Ureter (tissue), 1 donor: Measurements from ENCODE around the gene TPTE2. TPM values are rescaled to one million over a fixed set of nuclear protein-coding genes. Genes with fewer than 3 reads are reported as not detected.
"Not testable (repeated sequence)": the region's sequence is repeated elsewhere in the genome, so short reads cannot be mapped to it uniquely, and the experiment has no call there.

Source experiments
- DNase-seq: peaks from one replicate; pipeline ENCODE4 v3.0.0-alpha.2; 2020; ENCODE audit warnings: low spot score
- total RNA-seq: library from RNA; stranded (reverse); gene quantifications from one replicate; pipeline ENCODE4 v1.2.4, GENCODE V29; 2023
- donor health status: DM: yes; HTN: yes; CAD: no.

Gene TPTE2
- total RNA-seq, 1 donor from 2014 or later = 0.44 TPM

DNA sequence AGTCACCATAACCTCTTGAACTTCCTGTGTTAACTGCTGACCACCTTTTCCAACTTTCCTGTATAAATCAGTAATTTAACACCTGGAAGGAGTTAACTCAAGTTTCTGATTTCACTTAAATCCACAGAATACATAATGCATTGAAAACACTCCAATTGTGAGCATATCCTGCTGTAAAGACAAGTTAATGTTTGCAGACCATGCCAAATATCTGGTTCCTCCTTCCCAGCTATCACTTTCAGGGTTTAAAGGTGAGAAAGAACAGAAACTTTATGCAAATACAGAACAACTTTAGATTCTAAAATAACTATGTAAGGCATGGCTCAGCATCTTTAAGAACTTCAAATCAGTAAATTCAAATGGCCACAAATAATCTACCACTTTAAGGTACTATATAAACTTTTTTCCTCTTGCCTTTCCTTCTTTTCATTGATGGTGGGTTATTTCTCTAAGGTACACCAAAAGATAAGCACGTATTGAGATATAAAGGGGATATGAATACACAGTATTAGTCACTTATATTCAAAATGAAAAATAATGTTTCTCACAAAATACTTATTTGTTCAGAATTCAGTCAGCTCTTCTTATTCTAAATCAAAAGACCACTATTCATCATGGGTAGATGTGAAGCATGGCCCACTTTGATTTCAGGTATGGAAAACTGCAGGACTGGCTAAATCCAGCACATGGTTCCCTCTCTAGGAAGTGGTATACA lies 6.6 kb upstream of the TPTE2 start:
- DNase-seq = no peak

DNA sequence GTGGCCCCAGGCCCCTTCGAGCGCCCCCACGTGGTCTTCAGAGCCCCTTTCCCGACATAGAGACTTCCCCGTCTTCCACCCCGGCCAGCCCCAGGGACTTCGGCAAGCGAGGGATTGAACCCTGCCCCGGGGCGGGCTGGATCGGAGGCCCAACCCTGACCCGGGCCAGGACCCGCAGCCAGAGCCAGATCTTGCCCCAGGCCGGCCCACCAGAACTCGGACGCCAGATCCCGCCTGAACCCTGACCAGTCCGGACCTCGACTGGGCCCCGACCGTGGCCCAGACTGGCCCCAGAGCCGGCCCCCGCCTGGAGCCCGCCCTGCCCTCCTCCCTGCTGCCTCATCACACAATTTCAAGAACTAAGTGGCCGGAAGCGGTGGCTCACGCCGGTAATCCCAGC lies 253 bp upstream of the TPTE2 start:
- DNase-seq = no peak

DNA sequence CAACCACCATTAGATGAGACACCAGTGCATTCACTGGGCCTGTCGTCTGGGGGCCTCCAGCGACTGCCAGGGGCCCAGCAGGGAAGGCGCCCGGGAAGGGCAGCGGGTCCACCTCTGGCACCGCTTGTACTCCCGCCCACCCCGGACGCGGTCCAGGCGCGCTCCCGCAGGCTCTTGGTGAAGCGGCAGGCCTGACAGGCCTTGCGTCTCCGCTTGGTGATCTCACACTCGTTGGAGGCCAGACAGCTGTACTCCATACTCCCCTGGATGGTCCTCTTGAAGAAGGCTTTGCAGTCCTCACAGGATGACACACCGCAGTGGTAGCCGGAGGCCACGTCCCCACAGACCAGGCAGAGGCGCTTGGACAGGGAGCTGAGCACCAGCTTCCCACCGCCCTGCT lies 660 bp downstream of the TPTE2 start:
- not testable (repeated sequence) for DNase-seq

DNA sequence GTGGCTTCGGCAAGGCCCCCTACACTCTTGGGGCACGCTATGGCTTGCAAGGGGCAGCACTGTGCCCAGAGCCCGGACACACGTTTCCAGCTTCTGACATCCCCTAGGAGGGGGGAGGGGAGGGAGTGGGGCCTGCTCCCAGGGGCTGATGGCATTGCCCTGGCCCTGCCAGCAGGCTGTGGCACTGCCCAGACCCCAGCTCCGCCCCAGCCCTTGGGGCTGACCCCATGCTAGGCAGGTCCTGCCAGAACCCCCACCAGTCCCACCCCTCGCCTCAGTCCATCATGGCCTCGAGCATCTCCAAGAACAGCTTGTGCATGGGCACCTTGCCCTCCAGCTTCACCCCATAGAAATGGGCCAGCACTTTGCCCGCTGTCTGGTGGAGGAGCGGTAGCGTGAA lies 1.6 kb downstream of the TPTE2 start:
- not testable (repeated sequence) for DNase-seq

DNA sequence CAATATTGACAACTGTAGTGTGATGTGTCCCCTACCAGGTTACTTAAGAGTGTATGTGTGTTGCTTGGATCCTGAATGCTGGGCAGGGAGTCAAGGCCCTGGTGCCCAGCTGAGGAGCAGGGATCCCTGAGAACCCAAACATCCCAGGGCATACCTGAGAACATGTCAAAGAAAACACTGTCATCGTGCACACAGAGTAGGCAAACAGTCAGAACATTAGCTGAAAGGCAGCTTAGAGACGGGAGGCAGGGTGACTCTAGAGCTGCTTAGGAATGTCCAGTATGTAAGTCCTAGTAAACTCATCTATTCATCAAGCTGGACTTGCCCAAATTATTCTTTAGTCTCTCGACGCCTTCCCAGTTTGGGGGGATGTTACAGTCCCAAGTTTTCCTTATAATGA lies 4.0 kb downstream of the TPTE2 start:
- DNase-seq = not testable (repeated sequence)

DNA sequence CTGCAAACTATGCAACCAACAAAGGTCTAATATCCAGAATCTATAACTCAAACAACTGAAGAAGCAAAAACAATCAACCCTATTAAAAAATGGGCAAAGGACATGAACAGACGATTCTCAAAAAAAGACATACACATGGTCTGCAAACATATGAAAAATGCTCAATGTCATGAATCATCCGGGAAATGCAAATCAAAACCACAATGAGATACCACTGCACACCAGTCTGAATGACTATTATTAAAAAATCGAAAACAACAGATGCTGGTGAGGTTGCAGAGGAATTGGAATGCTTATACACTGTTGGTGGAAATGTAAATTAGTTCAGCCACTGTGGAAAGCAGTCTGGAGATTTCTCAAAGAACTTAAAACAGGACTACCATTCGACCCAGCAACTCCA lies 12.1 kb downstream of the TPTE2 start:
- not testable (repeated sequence) for DNase-seq

DNA sequence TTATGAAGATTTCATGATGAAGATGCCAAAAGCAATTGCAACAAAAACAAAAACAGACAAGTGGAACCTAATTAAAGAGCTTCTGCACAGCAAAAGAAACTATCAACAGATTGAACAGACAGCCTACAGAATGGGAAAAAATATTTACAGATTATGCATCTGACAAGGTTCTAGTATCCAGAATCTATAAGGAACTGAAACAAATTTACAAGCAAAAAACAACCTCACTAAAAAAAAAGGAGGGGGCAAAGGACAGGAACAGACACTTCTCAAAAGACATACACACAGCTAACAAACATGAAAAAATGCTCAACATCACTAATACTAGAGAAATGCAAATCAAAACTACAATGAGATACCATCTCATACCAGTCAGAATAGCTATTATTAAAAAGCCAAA lies 35.7 kb downstream of the TPTE2 start:
- DNase-seq = not testable (repeated sequence)

DNA sequence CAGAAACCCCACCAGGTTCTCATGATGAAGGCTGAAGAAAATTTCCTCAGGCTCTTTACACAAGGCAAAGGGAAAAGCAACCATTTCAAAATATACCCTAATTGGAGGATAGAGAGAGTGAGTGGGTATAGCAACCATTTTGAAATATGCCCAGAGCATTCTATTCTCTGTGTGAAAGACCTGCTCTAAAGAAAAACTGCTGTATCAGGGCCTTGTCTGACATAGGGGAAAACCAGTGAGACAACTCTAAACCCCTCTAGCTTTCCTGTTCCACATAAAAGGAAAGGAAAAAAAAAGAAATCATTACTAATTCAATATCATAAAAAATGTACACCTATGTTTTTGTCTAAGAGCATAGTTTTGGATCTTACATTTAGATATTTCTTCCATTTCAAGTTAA lies 42.3 kb downstream of the TPTE2 start:
- no peak for DNase-seq

DNA sequence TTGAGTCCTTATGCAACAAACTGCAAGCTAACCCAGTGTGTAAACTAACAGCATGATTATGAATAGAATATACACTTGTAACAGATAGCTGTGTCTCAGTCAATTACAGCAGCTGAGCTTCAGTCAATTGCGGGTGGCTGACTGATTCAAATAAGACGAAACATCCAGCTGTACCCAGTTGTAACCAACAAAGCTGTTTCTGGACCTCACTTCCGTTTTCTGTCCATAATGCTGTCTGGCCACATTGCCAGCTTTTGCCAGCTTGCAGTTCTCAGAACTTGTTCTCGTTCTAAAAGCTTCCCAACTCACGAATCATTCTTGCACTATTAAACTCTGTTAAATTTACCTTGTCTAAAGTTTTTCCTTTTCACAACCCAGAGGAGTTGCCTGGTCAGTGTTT lies 53.7 kb downstream of the TPTE2 start:
- not testable (repeated sequence) for DNase-seq

DNA sequence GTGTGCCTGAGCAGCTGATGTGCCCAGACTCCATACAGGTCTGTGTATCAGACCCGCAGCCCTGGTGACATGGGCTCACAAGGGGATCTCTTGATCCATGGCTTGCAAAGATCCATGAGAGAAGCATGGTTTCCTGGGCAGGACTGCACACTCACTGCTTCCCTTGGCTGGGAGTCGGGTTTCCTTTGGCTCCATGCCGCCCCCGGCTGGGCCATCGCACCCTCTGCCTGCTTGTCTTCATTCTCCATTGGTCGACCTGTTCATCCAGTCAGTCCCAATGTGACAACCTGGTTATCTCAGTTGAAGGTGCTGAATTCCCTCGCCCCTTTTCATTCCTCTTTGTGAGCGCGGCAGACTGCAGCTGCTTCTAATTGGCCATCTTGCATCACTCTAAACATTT lies 101.2 kb downstream of the TPTE2 start:
- DNase-seq = not testable (repeated sequence)

DNA sequence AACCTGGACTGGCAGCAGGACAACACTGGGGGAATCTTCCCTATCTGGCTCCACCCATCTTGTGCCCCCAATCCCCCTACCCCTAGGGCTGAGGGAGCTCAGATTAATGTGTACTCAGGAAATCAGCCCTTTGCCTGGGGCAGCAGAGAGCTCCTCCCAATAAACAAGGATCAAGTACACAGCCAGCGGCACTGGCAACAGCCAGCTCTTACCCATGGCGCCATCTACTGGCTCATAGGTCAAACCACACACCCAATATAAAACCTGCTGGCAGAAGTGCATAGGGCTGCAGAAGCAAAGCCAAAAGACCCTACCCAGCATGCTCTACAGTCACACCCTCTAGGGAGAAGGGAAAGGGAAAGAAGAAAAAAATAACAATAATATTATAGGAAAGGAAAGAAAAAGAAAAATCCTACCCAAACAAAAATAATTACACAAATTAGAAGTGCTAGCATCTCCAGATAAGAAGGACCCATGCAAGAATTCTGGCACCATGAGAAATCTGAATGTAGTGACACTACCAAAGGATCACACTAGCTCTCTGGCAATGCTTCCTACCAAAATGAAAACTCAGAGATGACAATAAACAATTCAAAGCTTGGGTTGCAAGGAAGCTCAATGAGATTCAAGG lies 122.2 kb downstream of the TPTE2 start:
- not testable (repeated sequence) for DNase-seq

DNA sequence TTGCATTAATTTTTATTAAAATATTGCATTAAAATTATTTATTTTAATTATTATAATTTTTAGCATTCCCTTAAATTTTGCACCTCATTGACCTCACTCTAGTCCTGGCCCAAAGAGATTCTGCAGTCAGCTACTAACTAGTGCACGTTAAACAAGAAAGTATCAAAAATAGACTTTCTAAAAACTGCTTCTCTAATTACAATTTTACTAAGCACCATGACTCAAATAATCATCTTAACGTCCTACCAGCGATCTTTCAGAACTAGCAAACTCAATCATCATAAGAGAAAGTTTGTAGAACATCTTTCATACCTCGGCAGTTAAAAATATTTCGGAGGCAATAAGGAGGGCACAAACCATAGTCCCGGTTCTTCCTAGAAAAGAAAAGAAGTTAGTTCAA lies 123.6 kb downstream of the TPTE2 start:
- not testable (repeated sequence) for DNase-seq

DNA sequence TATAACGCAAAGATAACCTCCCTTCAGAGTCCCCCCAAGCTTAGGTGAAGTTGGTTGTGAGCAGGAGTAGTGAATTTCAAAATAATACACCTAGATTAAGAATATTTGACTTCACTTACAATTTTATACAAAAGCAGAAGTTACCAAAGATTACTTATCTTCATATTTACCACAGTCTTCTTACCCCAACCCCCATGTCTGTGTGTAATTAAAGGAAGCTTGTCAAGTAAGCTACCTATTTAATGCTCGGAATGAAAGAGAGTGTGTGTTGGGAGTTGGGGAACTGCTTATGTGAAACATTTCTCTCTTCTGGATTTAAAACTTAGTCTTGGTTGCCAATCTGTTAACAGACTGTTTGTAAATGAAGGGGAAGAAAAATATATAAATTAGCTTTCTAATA lies 139.1 kb downstream of the TPTE2 start:
- not testable (repeated sequence) for DNase-seq

DNA sequence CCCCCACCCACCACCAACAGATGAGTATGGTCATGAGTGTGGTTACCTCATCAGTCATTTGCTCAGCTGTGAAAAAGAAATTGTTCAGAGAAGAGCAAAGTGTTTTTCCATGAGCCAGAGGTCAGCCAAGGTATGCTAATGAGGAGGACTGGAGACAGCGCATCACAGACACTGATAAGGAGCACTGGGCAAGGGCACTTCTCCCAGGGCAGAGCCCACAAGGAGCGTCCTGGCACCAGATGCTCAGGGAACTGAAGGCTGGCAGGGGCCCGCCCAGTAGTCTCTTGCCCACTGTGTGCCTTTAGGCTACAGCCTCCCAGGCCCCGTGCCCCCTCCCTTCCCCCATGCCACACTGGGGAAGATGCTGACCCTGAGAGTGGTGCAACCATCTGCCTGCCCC lies 148.8 kb downstream of the TPTE2 start:
- DNase-seq = not testable (repeated sequence)

DNA sequence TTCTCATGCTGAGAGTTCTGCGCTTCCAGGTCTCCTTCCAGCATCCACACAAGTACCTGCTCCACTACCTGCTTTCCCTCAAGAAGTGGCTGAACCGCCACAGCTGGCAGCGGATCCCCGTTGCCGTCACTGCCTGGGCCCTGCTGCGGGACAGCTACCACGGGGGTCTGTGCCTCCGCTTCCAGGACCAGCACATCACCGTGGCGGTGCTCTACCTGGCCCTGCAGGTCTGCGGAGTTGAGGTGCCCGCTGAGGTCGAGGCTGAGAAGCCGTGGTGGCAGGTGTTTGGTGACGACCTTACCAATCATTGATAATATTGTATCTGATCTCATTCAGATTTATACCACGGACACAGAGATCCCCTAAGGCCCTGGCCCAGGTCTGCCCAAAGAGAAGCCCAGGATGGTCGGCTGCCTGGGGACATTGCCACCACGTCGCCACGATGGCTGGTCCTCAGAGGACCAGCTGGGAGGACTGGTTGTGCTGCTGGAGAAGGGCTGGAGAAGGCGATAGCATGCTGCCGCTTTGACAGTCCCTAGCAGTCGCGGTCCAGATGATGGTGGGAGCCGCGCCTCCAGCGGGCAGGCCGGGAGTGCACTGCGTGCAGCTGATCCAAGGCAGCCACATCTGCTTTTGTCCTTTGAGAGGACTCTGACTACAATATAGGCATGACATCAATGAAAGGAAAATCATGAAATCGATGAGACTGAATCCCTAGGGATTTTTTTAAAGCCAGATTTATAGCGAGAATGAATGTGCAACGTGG lies 178.4 kb downstream of the TPTE2 start:
- DNase-seq = not testable (repeated sequence)

DNA sequence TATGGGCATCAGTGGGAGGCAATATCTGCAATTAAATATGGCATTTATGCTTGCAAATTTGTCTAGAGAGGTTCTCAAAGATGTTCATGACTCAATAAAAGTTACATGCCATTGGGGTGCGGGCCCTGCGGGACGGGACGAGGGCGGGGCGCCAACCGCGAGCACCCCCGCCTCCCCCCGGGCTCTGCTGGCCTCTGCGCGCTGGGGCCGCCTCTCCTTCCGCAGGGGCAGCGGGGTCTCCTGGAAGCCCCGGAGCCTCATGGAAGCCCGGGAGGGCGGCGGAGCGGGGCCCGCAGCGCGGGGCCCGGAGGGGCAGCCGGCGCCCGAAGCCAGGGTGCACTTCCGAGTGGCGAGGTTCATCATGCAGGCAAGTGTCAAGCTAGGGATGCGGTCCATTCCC lies 179.2 kb downstream of the TPTE2 start:
- no peak for DNase-seq

Other genes starting within 250 kb of the TPTE2 start
- 35.6 TPM for gene MPHOSPH8, start 72.1 kb upstream of the TPTE2 start, total RNA-seq
- gene PSPC1, start 221.4 kb upstream of the TPTE2 start, total RNA-seq = 89.8 TPM